Peyer's patch (tissue), 4 donors: ENCODE data around the gene LRRC73. TPM values are rescaled to one million over a fixed set of nuclear protein-coding genes. Genes with fewer than 3 reads are reported as not detected.
A peak's percentile ranks its signal among the peaks of the same experiment; 100 is the strongest.

Experiments
- DNase-seq, 3 donors: peaks; one replicate each; pipeline ENCODE4 v3.0.0-alpha.2; 2017 to 2019
- H3K27ac ChIP-seq, 4 donors: fragments of 200-600 bp; sonication (generic); one replicate each; pipeline ENCODE4 v1.5.1; 2016 to 2019
- H3K27me3 ChIP-seq, 2 donors: fragments of 200-600 bp; sonication (generic); one replicate each; pipeline ENCODE4 v1.5.1; 2019
- H3K36me3 ChIP-seq, 3 donors: fragments of 200-600 bp; sonication (generic); one replicate each; pipeline ENCODE4 v1.5.1; 2016 to 2019
- H3K4me1 ChIP-seq, 4 donors: fragments of 200-600 bp; sonication (generic); one replicate each; pipeline ENCODE4 v1.5.1; 2016 to 2019
- H3K4me3 ChIP-seq, 4 donors: fragments of 200-600 bp; sonication (generic); 1 replicate in 3 of 4; 2 replicates in 1 of 4; pipeline ENCODE4 v1.5.1; 2016 to 2019; ENCODE audit warnings: mild to moderate bottlenecking in 1 of 4
- H3K9me3 ChIP-seq, 4 donors: fragments of 200-600 bp; sonication (generic); one replicate each; pipeline ENCODE4 v1.5.1; 2016 to 2019; ENCODE audit warnings: mild to moderate bottlenecking in 1 of 4
- CTCF ChIP-seq, 6 experiments: fragments of 450-650 bp in 4 of 6; fragments of 200-600 bp in 2 of 6; sonication (generic) in 1 of 6; IDR thresholded peaks; one replicate each; pipeline ENCODE4 v1.5.1; 2017 to 2019; ENCODE audit warnings: antibody characterized with exemption in 6 of 6, mild to moderate bottlenecking in 3 of 6, moderate library complexity in 1 of 6
- POLR2A ChIP-seq, 2 donors: fragments of 450-650 bp; IDR thresholded peaks; one replicate each; pipeline ENCODE4 v1.5.1; 2017; ENCODE audit warnings: antibody characterized with exemption in 2 of 2, mild to moderate bottlenecking in 2 of 2, moderate library complexity in 2 of 2
- total RNA-seq, 4 donors: library from RNA; depleted of rRNA; stranded (reverse); fragments of >200 nt; gene quantifications; one replicate each; pipeline ENCODE4 v1.1.0, GENCODE V29; 2016

LRRC73 gene
- total RNA-seq, 4 donors from 2014 or later: 3.3 TPM; not detected in 3

- peak overlapping the region in 2 of 4 donors; percentile 40 to 63 for H3K27ac ChIP-seq
- DNase-seq: no peak
- H3K27me3 ChIP-seq: no peaks in the 10 kb centered on the region
- peaks cover 0 to 18% (median 0%) of the 10 kb centered on the region in 3 donors for H3K36me3 ChIP-seq
- H3K4me3 ChIP-seq: no peak overlapping the region
- peaks cover 0 to 19% (median 7%) of the 10 kb centered on the region in 4 donors for H3K4me1 ChIP-seq
- no peaks in the 10 kb centered on the region for H3K9me3 ChIP-seq
- TF ChIP-seq POLR2A (IDR thresholded peaks at IDR 0.05) (no peak), CTCF (IDR thresholded peaks at IDR 0.05) (no peak)
Observed at GRCh38 chr6:43494321-43494720, 15.8 kb downstream of the LRRC73 start.

- no peak overlapping the region for H3K4me3 ChIP-seq
- DNase-seq: peak in 2 of 3 donors; percentile 67 to 76
- peak in 1 of 2 donors; percentile 7 for TF ChIP-seq POLR2A (IDR thresholded peaks at IDR 0.05)
- TF ChIP-seq CTCF (IDR thresholded peaks at IDR 0.05): no peak
- H3K27me3 ChIP-seq: no peaks in the 10 kb centered on the region
- H3K4me1 ChIP-seq: peaks cover 0 to 19% (median 7%) of the 10 kb centered on the region in 4 donors
- H3K9me3 ChIP-seq: no peaks in the 10 kb centered on the region
- peaks cover 0 to 13% (median 0%) of the 10 kb centered on the region in 3 donors for H3K36me3 ChIP-seq
- peak overlapping the region in 2 of 4 donors; percentile 58 to 63 for H3K27ac ChIP-seq
Observed at GRCh38 chr6:43493833-43494232, 16.3 kb downstream of the LRRC73 start.

GRCh38 chr6:43493230-43493629 is 16.9 kb downstream of the LRRC73 start:
- Histone ChIP-seq H3K9me3 (no peaks in the 10 kb centered on the region), H3K27ac (peak overlapping the region in 2 of 4 donors; percentile 58 to 63), H3K4me3 (no peak overlapping the region), H3K36me3 (peaks cover 0 to 7% (median 0%) of the 10 kb centered on the region in 3 donors), H3K27me3 (no peaks in the 10 kb centered on the region), H3K4me1 (peaks cover 0 to 19% (median 7%) of the 10 kb centered on the region in 4 donors)
- TF ChIP-seq CTCF (IDR thresholded peaks at IDR 0.05) (no peak), POLR2A (IDR thresholded peaks at IDR 0.05) (no peak)
- no peak for DNase-seq

- Histone ChIP-seq H3K27me3 (no peaks in the 10 kb centered on the region), H3K4me3 (no peak overlapping the region), H3K36me3 (peaks cover 0 to 2% (median 0%) of the 10 kb centered on the region in 3 donors), H3K9me3 (no peaks in the 10 kb centered on the region), H3K27ac (peak overlapping the region in 2 of 4 donors; percentile 11 to 48), H3K4me1 (peaks cover 0 to 19% (median 7%) of the 10 kb centered on the region in 4 donors)
- TF ChIP-seq POLR2A (IDR thresholded peaks at IDR 0.05) (no peak), CTCF (IDR thresholded peaks at IDR 0.05) (no peak)
- no peak for DNase-seq
Observed at GRCh38 chr6:43492673-43493072, 17.5 kb downstream of the LRRC73 start.

- Histone ChIP-seq H3K9me3 (no peaks in the 10 kb centered on the region), H3K27me3 (no peaks in the 10 kb centered on the region), H3K36me3 (peaks cover 0 to 2% (median 0%) of the 10 kb centered on the region in 3 donors), H3K27ac (peak overlapping the region in 2 of 4 donors; percentile 11 to 48), H3K4me1 (peaks cover 0 to 19% (median 7%) of the 10 kb centered on the region in 4 donors), H3K4me3 (no peak overlapping the region)
- DNase-seq: peak; percentile 28 to 86 (median 86)
- TF ChIP-seq CTCF (IDR thresholded peaks at IDR 0.05) (no peak), POLR2A (IDR thresholded peaks at IDR 0.05) (no peak)
Observed at GRCh38 chr6:43491750-43492661, 18.1 kb downstream of the LRRC73 start.
